DND-41 (cell line): ENCODE data around the gene TRIM31.
A peak's percentile ranks its signal among the peaks of the same experiment; 100 is the strongest.

Source experiments
- ATAC-seq: fragments of 200-7000 bp; cut with Tn5 transposase; 3 replicates; pipeline ENCODE4 v1.9.1; 2021; ENCODE audit warnings: low read depth; ENCODE audit not compliant: insufficient read depth
- DNase-seq: peaks from one replicate; pipeline ENCODE4 v3.0.0-alpha.2; 2020
- H2AFZ ChIP-seq: 2 replicates; pipeline ENCODE4 v1.6.0; 2012; ENCODE audit warnings: low read depth, low read length
- H3K27ac ChIP-seq: 2 replicates; pipeline ENCODE4 v1.5.1; 2012; ENCODE audit warnings: low read length, inconsistent platforms
- H3K27me3 ChIP-seq: fragments of 200-600 bp; sonication (generic); 2 replicates; pipeline ENCODE4 v1.6.0; 2012; ENCODE audit warnings: low read length, mild to moderate bottlenecking, inconsistent platforms; ENCODE audit not compliant: insufficient read depth, poor library complexity
- H3K36me3 ChIP-seq: 2 replicates; pipeline ENCODE4 v1.5.1; 2012; ENCODE audit warnings: low read length, inconsistent platforms; ENCODE audit not compliant: insufficient read depth
- H3K4me1 ChIP-seq: 2 replicates; pipeline ENCODE4 v1.5.1; 2012; ENCODE audit warnings: mild to moderate bottlenecking, low read length; ENCODE audit not compliant: insufficient read depth
- H3K4me2 ChIP-seq: 2 replicates; pipeline ENCODE4 v1.6.0; 2012; ENCODE audit warnings: mild to moderate bottlenecking, moderate library complexity, low read length, inconsistent platforms; ENCODE audit not compliant: insufficient read depth
- H3K4me3 ChIP-seq, 2 experiments: fragments of 200-600 bp in 1 of 2; shearing (Covaris generic) in 1 of 2; 2 replicates each; pipeline ENCODE4 v1.5.1; 2012 to 2016; ENCODE audit warnings: inconsistent platforms in 2 of 2, low read length in 2 of 2, mild to moderate bottlenecking in 2 of 2, low read depth in 1 of 2, moderate library complexity in 1 of 2
- H3K79me2 ChIP-seq: 2 replicates; pipeline ENCODE4 v1.6.0; 2012; ENCODE audit warnings: low read length, inconsistent platforms; ENCODE audit not compliant: insufficient read depth
- H3K9ac ChIP-seq: 2 replicates; pipeline ENCODE4 v1.6.0; 2012; ENCODE audit warnings: low read depth, mild to moderate bottlenecking, inconsistent platforms, low read length, moderate library complexity
- H3K9me3 ChIP-seq: 2 replicates; pipeline ENCODE4 v1.5.1; 2012; ENCODE audit warnings: low read length, moderate library complexity, mild to moderate bottlenecking, inconsistent platforms; ENCODE audit not compliant: insufficient read depth, severe bottlenecking
- H4K20me1 ChIP-seq: 2 replicates; pipeline ENCODE4 v1.6.0; 2012; ENCODE audit warnings: low read length; ENCODE audit not compliant: insufficient read depth
- EZH2 ChIP-seq: IDR thresholded peaks from 3 replicates; pipeline ENCODE4 v1.6.1; 2012; ENCODE audit warnings: borderline replicate concordance, low read depth, mild to moderate bottlenecking, moderate library complexity, low read length, inconsistent platforms; ENCODE audit not compliant: severe bottlenecking
- TF ChIP-seq, protein P1 (sequence below): IDR thresholded peaks from 2 replicates; pipeline ENCODE4 v1.5.1; 2012; ENCODE audit warnings: borderline replicate concordance, low read length, moderate library complexity, mild to moderate bottlenecking; ENCODE audit not compliant: poor library complexity, severe bottlenecking; ENCODE audit errors: extremely low read depth

TRIM31 gene

DNA sequence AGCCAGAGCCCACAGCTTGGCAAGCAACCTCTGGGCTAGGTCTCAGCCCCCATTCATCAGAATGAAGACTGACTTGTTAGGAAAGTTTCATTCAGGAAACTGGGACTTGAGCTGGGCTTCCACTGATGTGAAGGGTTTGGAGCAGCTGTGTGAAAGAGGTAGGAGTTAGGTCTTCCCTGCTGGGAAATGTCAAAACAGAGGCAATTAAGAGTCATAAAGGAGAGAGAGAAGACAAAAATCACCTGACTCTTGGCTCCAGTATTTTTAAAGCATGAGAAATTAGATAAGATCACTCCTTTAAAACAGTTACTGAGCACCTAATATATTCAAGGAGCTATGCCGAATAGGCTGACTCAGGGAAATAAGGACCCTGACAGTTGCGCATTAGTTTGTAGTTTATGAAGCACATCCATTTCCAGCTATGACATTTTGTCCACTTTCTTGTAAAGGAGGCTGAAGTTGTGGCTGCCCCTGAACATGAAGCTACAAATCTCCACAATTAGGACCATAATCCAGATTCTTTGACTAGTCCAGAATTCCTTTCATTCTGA lies 19.1 kb upstream of the TRIM31 start:
- TF ChIP-seq EZH2 = no peak
- TF ChIP-seq, protein P1, sequence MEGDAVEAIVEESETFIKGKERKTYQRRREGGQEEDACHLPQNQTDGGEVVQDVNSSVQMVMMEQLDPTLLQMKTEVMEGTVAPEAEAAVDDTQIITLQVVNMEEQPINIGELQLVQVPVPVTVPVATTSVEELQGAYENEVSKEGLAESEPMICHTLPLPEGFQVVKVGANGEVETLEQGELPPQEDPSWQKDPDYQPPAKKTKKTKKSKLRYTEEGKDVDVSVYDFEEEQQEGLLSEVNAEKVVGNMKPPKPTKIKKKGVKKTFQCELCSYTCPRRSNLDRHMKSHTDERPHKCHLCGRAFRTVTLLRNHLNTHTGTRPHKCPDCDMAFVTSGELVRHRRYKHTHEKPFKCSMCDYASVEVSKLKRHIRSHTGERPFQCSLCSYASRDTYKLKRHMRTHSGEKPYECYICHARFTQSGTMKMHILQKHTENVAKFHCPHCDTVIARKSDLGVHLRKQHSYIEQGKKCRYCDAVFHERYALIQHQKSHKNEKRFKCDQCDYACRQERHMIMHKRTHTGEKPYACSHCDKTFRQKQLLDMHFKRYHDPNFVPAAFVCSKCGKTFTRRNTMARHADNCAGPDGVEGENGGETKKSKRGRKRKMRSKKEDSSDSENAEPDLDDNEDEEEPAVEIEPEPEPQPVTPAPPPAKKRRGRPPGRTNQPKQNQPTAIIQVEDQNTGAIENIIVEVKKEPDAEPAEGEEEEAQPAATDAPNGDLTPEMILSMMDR = no peak
- Histone ChIP-seq H3K4me3 (no peak overlapping the region), H3K27ac (no peak overlapping the region), H3K9ac (no peak overlapping the region), H3K4me1 (peaks cover 5% of the 10 kb centered on the region), H3K27me3 (peaks cover 27% of the 10 kb centered on the region), H2AFZ (no peak overlapping the region), H3K79me2 (no peaks in the 10 kb centered on the region), H3K9me3 (no peaks in the 10 kb centered on the region), H4K20me1 (no peaks in the 10 kb centered on the region), H3K4me2 (no peak overlapping the region), H3K36me3 (no peaks in the 10 kb centered on the region)
- ATAC-seq (no peak), DNase-seq (no peak)

DNA sequence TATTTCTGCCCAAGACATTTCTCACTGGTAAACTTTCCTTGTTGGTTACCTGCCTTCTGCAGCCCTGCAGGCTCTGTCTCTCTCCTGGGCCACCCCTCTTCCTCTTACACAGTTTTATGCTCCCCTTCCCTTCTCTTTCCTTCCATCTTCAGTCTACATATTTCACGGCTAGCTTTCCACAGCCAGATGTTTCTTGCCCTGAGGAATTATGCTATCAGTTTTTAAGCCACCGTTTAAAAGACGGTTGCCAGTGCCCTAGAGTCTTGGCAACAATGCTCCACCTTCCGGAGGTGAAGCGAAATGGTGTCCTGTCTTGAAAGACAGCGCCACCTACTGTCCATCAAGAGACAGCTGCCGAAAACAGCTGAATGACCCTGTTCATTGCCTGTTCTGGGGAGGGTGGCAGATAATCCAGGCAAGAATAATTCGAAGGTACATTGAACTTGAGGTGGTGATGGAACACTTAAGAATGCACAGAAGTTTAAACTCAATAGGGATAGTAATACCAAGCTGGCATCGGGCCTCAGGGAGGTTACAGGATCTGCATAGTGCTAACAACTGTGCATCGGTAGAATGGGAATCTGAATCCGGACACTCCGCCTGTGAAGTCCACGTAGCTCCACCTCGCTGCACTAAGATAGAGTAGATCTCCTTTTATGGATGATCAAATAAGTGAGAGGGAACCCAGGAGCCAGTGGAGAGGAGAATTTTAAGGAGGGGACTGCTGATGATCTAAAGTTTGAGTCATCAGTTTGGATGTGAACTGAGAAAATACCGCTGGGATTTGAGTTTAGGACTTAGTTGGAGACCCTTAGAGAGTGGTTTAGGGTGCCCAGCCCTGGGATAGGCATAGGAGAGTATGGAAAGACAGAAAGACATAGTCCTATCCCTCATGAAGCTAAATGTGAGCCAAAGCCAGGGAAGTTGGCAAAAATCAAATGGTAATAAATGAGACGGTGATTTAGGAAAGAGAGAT lies 18.3 kb upstream of the TRIM31 start:
- Histone ChIP-seq H3K9ac (no peak overlapping the region), H3K9me3 (no peaks in the 10 kb centered on the region), H3K27me3 (peaks cover 21% of the 10 kb centered on the region), H3K4me3 (no peak overlapping the region), H2AFZ (peak overlapping the region; percentile 63), H3K36me3 (no peaks in the 10 kb centered on the region), H3K27ac (no peak overlapping the region), H3K79me2 (no peaks in the 10 kb centered on the region), H3K4me2 (peak overlapping the region; percentile 44), H3K4me1 (peaks cover 5% of the 10 kb centered on the region), H4K20me1 (no peaks in the 10 kb centered on the region)
- DNase-seq (peak; percentile 72), ATAC-seq (peak; percentile 97)
- TF ChIP-seq, protein P1 = peak; percentile 99
- TF ChIP-seq EZH2 = no peak

DNA sequence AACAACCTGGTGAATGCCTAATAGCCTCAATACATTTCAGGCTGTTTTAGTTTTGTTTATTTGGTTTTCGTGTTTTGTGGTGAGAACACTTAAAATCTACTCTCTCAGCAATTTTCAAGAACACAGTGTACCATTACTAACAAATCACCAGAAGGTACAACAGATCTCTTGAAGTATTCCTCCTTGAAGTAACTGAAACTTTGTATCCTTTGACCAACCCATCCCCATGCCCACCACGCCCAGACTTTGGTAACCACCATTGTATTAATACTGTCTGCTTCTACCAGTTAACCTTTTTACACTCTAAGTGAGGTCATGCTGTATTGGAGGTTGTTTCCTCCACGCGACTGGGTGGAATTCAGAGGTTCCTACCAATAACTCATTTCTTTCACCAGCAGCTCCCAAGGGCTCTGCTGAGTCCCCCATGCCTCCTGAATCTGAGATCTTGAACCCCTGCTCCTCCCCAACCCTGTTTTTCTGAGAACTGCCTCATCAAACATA lies 17.3 kb upstream of the TRIM31 start:
- Histone ChIP-seq H3K9ac (no peak overlapping the region), H3K4me3 (no peak overlapping the region), H3K9me3 (no peaks in the 10 kb centered on the region), H3K79me2 (no peaks in the 10 kb centered on the region), H3K27ac (no peak overlapping the region), H2AFZ (peak overlapping the region; percentile 63; the same call in 1 of the 2 replicates), H3K27me3 (peaks cover 20% of the 10 kb centered on the region), H3K4me1 (peaks cover 5% of the 10 kb centered on the region), H4K20me1 (no peaks in the 10 kb centered on the region), H3K36me3 (no peaks in the 10 kb centered on the region), H3K4me2 (peak overlapping the region; percentile 44; the same call in 1 of the 2 replicates)
- ATAC-seq (no peak), DNase-seq (no peak)
- TF ChIP-seq, protein P1 = no peak
- TF ChIP-seq EZH2 = no peak
